NCI-H128 (cell line): ENCODE results near the gene MMP24.
"Not testable (repeated sequence)": the region's sequence is repeated elsewhere in the genome, so short reads cannot be mapped to it uniquely, and the experiment has no call there.

Experiments used
- DNase-seq: peaks from one replicate; lab custom pipeline; 2025; ENCODE audit not compliant: unreplicated experiment; lab: John Stamatoyannopoulos, UW

MMP24 gene

GRCh38 chr20:35305682-35306556 lies 79.4 kb downstream of the MMP24 start:
- DNase-seq, result no peak

- no peak for DNase-seq
Measured at GRCh38 chr20:35306931-35307517, 80.5 kb downstream of the MMP24 start.

GRCh38 chr20:35307666-35308653 lies 81.5 kb downstream of the MMP24 start:
- DNase-seq, result no peak

- no peak for DNase-seq
Measured at GRCh38 chr20:35311409-35311808, 84.9 kb downstream of the MMP24 start.

GRCh38 chr20:35311822-35312221 lies 85.3 kb downstream of the MMP24 start:
- no peak for DNase-seq

GRCh38 chr20:35312318-35312717 lies 85.8 kb downstream of the MMP24 start:
- no peak for DNase-seq

GRCh38 chr20:35314816-35315631 lies 88.5 kb downstream of the MMP24 start:
- DNase-seq, result no peak

- not testable (repeated sequence) for DNase-seq
Measured at GRCh38 chr20:35315632-35316020, 89.1 kb downstream of the MMP24 start.

- no peak for DNase-seq
Measured at GRCh38 chr20:35316086-35316485, 89.6 kb downstream of the MMP24 start.

GRCh38 chr20:35317416-35318210 lies 91.1 kb downstream of the MMP24 start:
- DNase-seq, result no peak

GRCh38 chr20:35318502-35319157 lies 92.1 kb downstream of the MMP24 start:
- no peak for DNase-seq

- no peak for DNase-seq
Measured at GRCh38 chr20:35319192-35319870, 92.8 kb downstream of the MMP24 start.

GRCh38 chr20:35319871-35320197 lies 93.3 kb downstream of the MMP24 start:
- DNase-seq, result no peak

- DNase-seq, result no peak
Measured at GRCh38 chr20:35320396-35321126, 94.1 kb downstream of the MMP24 start.

- DNase-seq, result no peak
Measured at GRCh38 chr20:35325401-35325800, 98.9 kb downstream of the MMP24 start.

- DNase-seq, result no peak
Measured at GRCh38 chr20:35326021-35326739, 99.7 kb downstream of the MMP24 start.
